HepG2 (cell line): ENCODE data around the gene MLLT10. TPM values are rescaled to one million over a fixed set of nuclear protein-coding genes. Genes with fewer than 3 reads are reported as not detected.

ENCODE experiments used
- BHLHE40 ChIP-seq: IDR thresholded peaks from 2 replicates; pipeline ENCODE4 v1.6.1; 2011; ENCODE audit warnings: low read length, improper control_type of control experiment
- BRD4 ChIP-seq: sonication (generic); formaldehyde crosslinking; IDR thresholded peaks from 2 replicates; pipeline ENCODE4 v1.4.0; 2020; ENCODE audit warnings: missing genetic modification reagents
- EEA1 ChIP-seq: sonication (generic); formaldehyde crosslinking; IDR thresholded peaks from 2 replicates; pipeline ENCODE4 v1.5.1; 2020; ENCODE audit warnings: mild to moderate bottlenecking, missing genetic modification reagents, borderline replicate concordance
- FIP1L1 ChIP-seq: fragments of 200-400 bp; formaldehyde crosslinking; IDR thresholded peaks from 2 replicates; pipeline ENCODE4 v1.6.1; 2018; ENCODE audit warnings: low read depth, mild to moderate bottlenecking, low read length, moderate library complexity, borderline replicate concordance; ENCODE audit not compliant: insufficient read depth
- KAT7 ChIP-seq: IDR thresholded peaks from 2 replicates; pipeline ENCODE4 v1.6.1; 2018; ENCODE audit warnings: borderline replicate concordance, missing compliant biosample characterization
- LCORL ChIP-seq, 2 experiments: fragments of 450-650 bp in 1 of 2; sonication (generic) in 1 of 2; formaldehyde crosslinking in 1 of 2; IDR thresholded peaks; 2 replicates each; pipeline versions ENCODE4 v1.5.0 to v1.6.1; 2017 to 2020; ENCODE audit warnings: antibody characterized with exemption in 1 of 2, missing genetic modification reagents in 1 of 2
- MYPOP ChIP-seq: sonication (generic); formaldehyde crosslinking; IDR thresholded peaks from 2 replicates; pipeline ENCODE4 v1.8.1; 2023; ENCODE audit warnings: mild to moderate bottlenecking, moderate library complexity, missing genetic modification reagents
- NFE2 ChIP-seq: sonication (generic); formaldehyde crosslinking; IDR thresholded peaks from 2 replicates; pipeline ENCODE4 v1.4.0; 2020; ENCODE audit warnings: missing genetic modification reagents
- PHF8 ChIP-seq: sonication (generic); formaldehyde crosslinking; IDR thresholded peaks from 2 replicates; pipeline ENCODE4 v1.5.0; 2020; ENCODE audit warnings: missing genetic modification reagents
- REST ChIP-seq, 2 experiments: IDR thresholded peaks; 2 replicates each; pipeline ENCODE4 v1.6.1; 2011 to 2012; ENCODE audit warnings: low read length in 2 of 2, borderline replicate concordance in 1 of 2, low read depth in 1 of 2, mild to moderate bottlenecking in 1 of 2, moderate library complexity in 1 of 2
- SKI ChIP-seq: fragments of 450-650 bp; IDR thresholded peaks from one replicate; pipeline ENCODE4 v1.6.1; 2018; ENCODE audit warnings: mild to moderate bottlenecking; ENCODE audit not compliant: partially characterized antibody
- SMYD3 ChIP-seq: sonication (generic); formaldehyde crosslinking; IDR thresholded peaks from 2 replicates; pipeline ENCODE4 v1.8.1; 2023; ENCODE audit warnings: mild to moderate bottlenecking, missing genetic modification reagents
- TBP ChIP-seq: sonication (generic); formaldehyde crosslinking; IDR thresholded peaks from 2 replicates; pipeline ENCODE4 v1.5.0; 2020; ENCODE audit warnings: missing genetic modification reagents
- ZNF18 ChIP-seq: sonication (generic); formaldehyde crosslinking; IDR thresholded peaks from 2 replicates; pipeline ENCODE4 v1.8.0; 2022; ENCODE audit warnings: mild to moderate bottlenecking, missing genetic modification reagents; ENCODE audit not compliant: insufficient replicate concordance
- ZNF549 ChIP-seq: sonication (generic); formaldehyde crosslinking; IDR thresholded peaks from 2 replicates; pipeline ENCODE4 v1.5.0; 2020; ENCODE audit warnings: missing genetic modification reagents
- ZNF607 ChIP-seq: sonication (generic); formaldehyde crosslinking; IDR thresholded peaks from 2 replicates; pipeline ENCODE4 v1.5.1; 2020; ENCODE audit warnings: missing genetic modification reagents, mild to moderate bottlenecking, borderline replicate concordance
- ZNF772 ChIP-seq: sonication (generic); formaldehyde crosslinking; IDR thresholded peaks from 2 replicates; pipeline ENCODE4 v1.5.0; 2020; ENCODE audit warnings: mild to moderate bottlenecking, missing genetic modification reagents
- ZNF784 ChIP-seq: sonication (generic); formaldehyde crosslinking; IDR thresholded peaks from 2 replicates; pipeline ENCODE4 v1.5.1; 2020; ENCODE audit warnings: missing genetic modification reagents, mild to moderate bottlenecking, borderline replicate concordance
- polyA plus RNA-seq, 8 experiments: library from polyadenylated mRNA; depleted of rRNA in 3 of 8; stranded (reverse) in 7 of 8; unstranded in 1 of 8; fragments of >200 nt; fragmentation: Illumina TruSeq in 4 of 8; extraction: Trizol in 4 of 8; gene quantifications; 2 replicates each; pipeline versions ENCODE4 v1.2.1 to v1.2.3, GENCODE V29; 2011 to 2016; ENCODE audit warnings: low read depth in 4 of 8, missing spikeins in 1 of 8, mixed read lengths in 1 of 8; ENCODE audit not compliant: insufficient read depth in 1 of 8
- total RNA-seq, 5 experiments: library from RNA; depleted of rRNA; stranded (reverse); fragments of >200 nt; fragmentation: Illumina TruSeq; extraction: Trizol; gene quantifications; 2 replicates each; pipeline ENCODE4 v1.2.3, GENCODE V29; 2016; ENCODE audit warnings: low read depth in 1 of 5
- TF ChIP-seq, protein P1 (sequence below): sonication (generic); formaldehyde crosslinking; IDR thresholded peaks from 2 replicates; pipeline ENCODE4 v1.5.1; 2020; ENCODE audit warnings: mild to moderate bottlenecking, missing genetic modification reagents, moderate library complexity

Gene MLLT10
- total and polyA plus RNA-seq, 2 of the 13 experiments (the other 11 are each of a cell fraction or from before 2014, with no cell fraction given), result 51.3 to 84.1 TPM

DNA sequence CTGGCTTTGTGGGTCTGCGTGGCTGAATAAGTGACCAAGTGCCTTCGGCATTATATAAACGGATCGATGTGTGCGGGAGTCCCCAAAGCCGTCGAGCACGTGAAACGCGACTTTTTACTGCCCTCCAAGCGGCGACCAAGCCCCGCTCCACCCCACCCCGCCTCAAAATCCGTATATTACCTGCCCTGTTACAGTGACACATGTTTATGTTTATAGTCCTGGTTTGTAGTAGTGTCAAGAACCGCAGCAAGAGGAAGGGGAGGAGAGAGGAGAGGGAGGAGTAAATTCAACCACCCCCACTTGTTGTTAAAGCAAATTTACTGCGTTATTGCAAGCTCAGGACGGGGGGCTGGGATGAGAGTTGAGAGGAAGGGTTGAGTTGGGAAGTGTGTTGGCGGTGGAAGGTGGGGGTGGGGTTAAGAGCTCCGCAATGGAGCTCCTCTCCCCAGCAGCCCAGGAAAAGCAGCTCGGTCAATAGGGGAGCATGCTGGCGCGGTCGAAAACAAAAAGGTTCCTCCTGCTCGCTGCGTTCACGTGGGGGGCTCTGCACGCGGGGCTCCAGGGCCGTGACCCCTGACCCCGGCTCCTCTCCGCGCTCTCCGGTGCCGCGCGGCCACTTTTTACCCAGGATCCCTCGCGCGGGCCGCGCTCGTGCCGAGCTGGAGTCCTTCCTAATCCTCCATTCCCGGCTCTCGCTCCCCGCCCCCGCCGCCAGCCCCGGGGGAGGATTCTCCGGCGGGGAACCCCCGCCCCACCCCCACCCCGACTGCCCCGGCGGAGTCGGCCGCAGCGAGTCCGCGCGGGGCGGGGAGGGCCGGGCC lies 8.5 kb upstream of the MLLT10 start, which contains the start of gene SKIDA1 (continued):
- TF ChIP-seq, protein P1, sequence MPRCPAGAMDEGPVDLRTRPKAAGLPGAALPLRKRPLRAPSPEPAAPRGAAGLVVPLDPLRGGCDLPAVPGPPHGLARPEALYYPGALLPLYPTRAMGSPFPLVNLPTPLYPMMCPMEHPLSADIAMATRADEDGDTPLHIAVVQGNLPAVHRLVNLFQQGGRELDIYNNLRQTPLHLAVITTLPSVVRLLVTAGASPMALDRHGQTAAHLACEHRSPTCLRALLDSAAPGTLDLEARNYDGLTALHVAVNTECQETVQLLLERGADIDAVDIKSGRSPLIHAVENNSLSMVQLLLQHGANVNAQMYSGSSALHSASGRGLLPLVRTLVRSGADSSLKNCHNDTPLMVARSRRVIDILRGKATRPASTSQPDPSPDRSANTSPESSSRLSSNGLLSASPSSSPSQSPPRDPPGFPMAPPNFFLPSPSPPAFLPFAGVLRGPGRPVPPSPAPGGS (CRISPR knock-in tag), result peak; percentile 86; the same call in 1 of the 2 replicates
- TF ChIP-seq ZNF549 (CRISPR knock-in tag) (no peak), ZNF772 (peak; percentile 88), MYPOP (CRISPR knock-in tag) (peak; percentile 77), EEA1 (CRISPR knock-in tag) (0 out of 2 replicates have a peak, but pooled peaks have one; percentile 54), BRD4 (CRISPR knock-in tag) (peak; percentile 76; the same call in 1 of the 2 replicates), ZNF18 (CRISPR knock-in tag) (peak; percentile 31), FIP1L1 (0 out of 2 replicates have a peak, but pooled peaks have one; percentile 25), BHLHE40 (peak; percentile 87), REST (IDR thresholded peaks at IDR 0.05; ENCODE audit: borderline replicate concordance in 1 of 2, low read depth in 1 of 2, low read length in 2 of 2) (peak in 1 of 2 experiments; percentile 8; a peak in 1 of 4 replicates), TBP (CRISPR knock-in tag) (0 out of 2 replicates have a peak, but pooled peaks have one; percentile 53), SKI (peak; percentile 56), KAT7 (peak; percentile 84; the same call in 1 of the 2 replicates), LCORL (IDR thresholded peaks at IDR 0.05) (peak; percentile 39; the same call in 1 of the 2 replicates), LCORL (CRISPR knock-in tag; IDR thresholded peaks at IDR 0.05) (peak; percentile 68; the same call in 1 of the 2 replicates), NFE2 (CRISPR knock-in tag) (no peak), ZNF784 (CRISPR knock-in tag) (no peak), SMYD3 (peak; percentile 45), PHF8 (CRISPR knock-in tag) (peak; percentile 78), ZNF607 (CRISPR knock-in tag) (peak; percentile 79; the same call in 1 of the 2 replicates)
